Measurements from ENCODE around the gene GPN1. TPM values are rescaled to one million over a fixed set of nuclear protein-coding genes. Genes with fewer than 3 reads are reported as not detected.

Gene GPN1
- total RNA-seq, 1 experiment from 2014 or later = 48.5 TPM

GRCh38 chr2:27652341-27652740 is 23.5 kb downstream of the GPN1 start:
- Histone ChIP-seq H4K8ac (replicated peaks; ENCODE audit: insufficient read length, low read depth, low read length) (no peak overlapping the region), H3K4me1 (ENCODE audit: insufficient read depth, low read length) (no peaks in the 10 kb centered on the region), H3K23me2 (ENCODE audit: insufficient read length, low read depth, low read length, poor library complexity, severe bottlenecking) (no peaks in the 10 kb centered on the region), H3K23ac (ENCODE audit: insufficient read length, low read depth, low read length) (no peak overlapping the region), H2BK5ac (ENCODE audit: insufficient read length, low read length) (no peak overlapping the region), H3T11ph (ENCODE audit: low read length) (no peak overlapping the region), H3K18ac (ENCODE audit: insufficient read length, low read depth, low read length) (no peak overlapping the region), H3K4me2 (ENCODE audit: insufficient read depth, insufficient read length, low read length) (no peak overlapping the region), H2BK120ac (ENCODE audit: low read depth, low read length, poor library complexity, severe bottlenecking) (no peak overlapping the region), H4K91ac (ENCODE audit: insufficient read length, low read depth, low read length) (no peak overlapping the region), H2BK15ac (ENCODE audit: low read depth, low read length) (no peak overlapping the region), H2BK20ac (ENCODE audit: low read depth, low read length, poor library complexity, severe bottlenecking) (no peak overlapping the region), H3K4ac (ENCODE audit: low read depth, low read length) (no peak overlapping the region), H2AFZ (ENCODE audit: low read length) (no peak overlapping the region), H3K27me3 (ENCODE audit: insufficient read depth, low read length) (no peaks in the 10 kb centered on the region), H3K79me1 (ENCODE audit: insufficient read depth, low read depth, low read length, poor library complexity, severe bottlenecking) (no peaks in the 10 kb centered on the region), H4K5ac (ENCODE audit: insufficient read length, low read depth, low read length) (no peak overlapping the region), H3K14ac (ENCODE audit: insufficient read depth, low read length) (no peak overlapping the region), H3K27ac (ENCODE audit: insufficient read length, low read depth, low read length) (no peak overlapping the region), H3K9me3 (ENCODE audit: control insufficient read depth, low read depth, low read length) (no peaks in the 10 kb centered on the region), H4K20me1 (ENCODE audit: control insufficient read depth, insufficient read depth, insufficient read length) (no peaks in the 10 kb centered on the region), H2AK5ac (ENCODE audit: insufficient read length, low read length) (no peak overlapping the region), H3K9ac (ENCODE audit: extremely low read depth, insufficient read length, low read length) (no peak overlapping the region), H3K56ac (ENCODE audit: insufficient read length, low read depth, low read length) (no peak overlapping the region), H3K79me2 (ENCODE audit: insufficient read depth, low read length) (no peaks in the 10 kb centered on the region), H2BK12ac (ENCODE audit: insufficient read length, low read depth, low read length) (no peak overlapping the region)
- no peak for DNase-seq
- Mint-ChIP-seq H3K4me1 (peaks cover 10 to 14% of the 10 kb centered on the region in 2 experiments), H3K27ac (no peak overlapping the region), H3K27me3 (ENCODE audit: low read depth) (no peaks in the 10 kb centered on the region), H3K4me3 (no peak overlapping the region), H3K36me3 (ENCODE audit: insufficient read depth in 1 of 3, low read depth in 3 of 3) (peaks cover 21 to 86% (median 77%) of the 10 kb centered on the region in 3 experiments; a peak in 6 of 7 replicates), H3K9me3 (no peaks in the 10 kb centered on the region)
- TF ChIP-seq CTCF (conservative IDR thresholded peaks at IDR 0.05) = no peak
